ENCODE results near the gene MAGI1.

DNA sequence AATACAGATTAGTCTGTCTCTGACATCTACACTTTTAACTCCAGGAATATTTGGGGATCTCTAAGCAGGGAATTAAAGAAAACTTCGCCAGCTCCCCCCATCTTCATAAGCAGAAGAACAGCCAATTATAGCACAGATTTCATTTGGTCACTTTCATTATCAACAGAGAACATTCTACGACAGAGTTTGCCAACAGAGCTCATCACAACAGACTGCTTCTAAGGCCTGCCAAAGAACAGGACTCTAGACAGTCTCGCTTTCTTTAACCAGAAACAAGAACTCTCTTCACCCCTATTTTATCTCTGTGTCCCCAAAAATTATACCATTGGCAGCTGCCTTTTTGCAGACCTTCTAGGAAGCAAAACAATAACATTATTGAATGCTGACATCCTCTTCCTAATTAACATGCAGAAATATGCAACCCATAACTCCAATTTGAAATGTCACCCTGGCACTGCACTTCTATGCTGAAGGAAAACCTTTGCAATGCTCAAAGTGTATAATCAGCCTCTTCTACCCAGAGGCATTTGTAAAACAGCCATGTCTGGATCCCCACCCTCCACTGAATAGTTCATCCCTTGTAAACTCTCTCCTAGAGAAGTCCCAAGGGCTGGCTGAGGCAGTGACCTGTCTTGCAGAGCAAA is 552.8 kb downstream of the MAGI1 start:
- no peak for TF ChIP-seq POLR2A (IDR thresholded peaks at IDR 0.05)
- TF ChIP-seq POLR2AphosphoS5 (IDR thresholded peaks at IDR 0.05) = no peak
